Measurements from ENCODE around the gene SERPINB7.

DNA sequence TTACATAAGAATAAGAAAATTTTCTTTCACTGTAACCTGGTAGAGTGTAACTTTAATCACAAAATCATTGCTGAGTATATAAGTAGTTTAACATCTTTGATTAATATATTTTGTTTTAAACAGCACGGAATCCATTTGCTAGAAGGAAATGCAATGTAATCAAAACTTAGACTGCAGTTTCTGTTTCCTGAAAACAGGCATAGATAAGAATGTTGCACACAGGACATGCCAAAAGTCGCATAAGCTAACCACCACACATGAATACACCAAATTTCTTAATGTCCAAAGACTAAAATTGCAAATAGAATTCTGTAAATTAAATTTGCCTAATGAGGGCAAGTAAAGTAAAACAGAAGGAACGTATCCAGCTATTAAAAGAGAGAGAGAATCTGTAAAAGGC is 61.2 kb downstream of the SERPINB7 start:
- TF ChIP-seq, protein P1, sequence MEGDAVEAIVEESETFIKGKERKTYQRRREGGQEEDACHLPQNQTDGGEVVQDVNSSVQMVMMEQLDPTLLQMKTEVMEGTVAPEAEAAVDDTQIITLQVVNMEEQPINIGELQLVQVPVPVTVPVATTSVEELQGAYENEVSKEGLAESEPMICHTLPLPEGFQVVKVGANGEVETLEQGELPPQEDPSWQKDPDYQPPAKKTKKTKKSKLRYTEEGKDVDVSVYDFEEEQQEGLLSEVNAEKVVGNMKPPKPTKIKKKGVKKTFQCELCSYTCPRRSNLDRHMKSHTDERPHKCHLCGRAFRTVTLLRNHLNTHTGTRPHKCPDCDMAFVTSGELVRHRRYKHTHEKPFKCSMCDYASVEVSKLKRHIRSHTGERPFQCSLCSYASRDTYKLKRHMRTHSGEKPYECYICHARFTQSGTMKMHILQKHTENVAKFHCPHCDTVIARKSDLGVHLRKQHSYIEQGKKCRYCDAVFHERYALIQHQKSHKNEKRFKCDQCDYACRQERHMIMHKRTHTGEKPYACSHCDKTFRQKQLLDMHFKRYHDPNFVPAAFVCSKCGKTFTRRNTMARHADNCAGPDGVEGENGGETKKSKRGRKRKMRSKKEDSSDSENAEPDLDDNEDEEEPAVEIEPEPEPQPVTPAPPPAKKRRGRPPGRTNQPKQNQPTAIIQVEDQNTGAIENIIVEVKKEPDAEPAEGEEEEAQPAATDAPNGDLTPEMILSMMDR (IDR thresholded peaks at IDR 0.05): no peak
- TF ChIP-seq POLR2A (IDR thresholded peaks at IDR 0.05): no peak

Measured in sigmoid colon (tissue), 3 donors.